ENCODE measurements around the gene SYT1.
A peak's percentile ranks its signal among the peaks of the same experiment; 100 is the strongest.
"Not testable (repeated sequence)": the region's sequence is repeated elsewhere in the genome, so short reads cannot be mapped to it uniquely, and the experiment has no call there.

The SYT1 gene

GRCh38 chr12:78864403-78864869 is at the start of gene SYT1:
TSS of gene SYT1 (plus strand) at chr12:78864774.
- H3K4me3 Mint-ChIP-seq = peak within 1 kb of the TSS; percentile 51
- H3K27ac Mint-ChIP-seq = no peak within 1 kb of the TSS
- no peak for DNase-seq (ENCODE audit: low spot score)
- H3K36me3 Mint-ChIP-seq (ENCODE audit: low read depth) = no peaks in the 10 kb centered on the region
- peaks cover 2% of the 10 kb centered on the region for H3K4me1 Mint-ChIP-seq (ENCODE audit: low read depth)
- no peaks in the 10 kb centered on the region for H3K9me3 Mint-ChIP-seq
- H3K27me3 Mint-ChIP-seq (ENCODE audit: low read depth) = peaks cover 25% of the 10 kb centered on the region

- Mint-ChIP-seq H3K27me3 (ENCODE audit: low read depth) (no peaks in the 10 kb centered on the region), H3K27ac (no peak overlapping the region), H3K4me3 (no peak overlapping the region), H3K9me3 (peaks cover 18% of the 10 kb centered on the region), H3K4me1 (ENCODE audit: low read depth) (no peaks in the 10 kb centered on the region), H3K36me3 (ENCODE audit: low read depth) (no peaks in the 10 kb centered on the region)
- DNase-seq (ENCODE audit: low spot score) = no peak
Measured at GRCh38 chr12:78818487-78818886, 46.1 kb upstream of the SYT1 start.

- Mint-ChIP-seq H3K4me3 (no peak overlapping the region), H3K27ac (no peak overlapping the region), H3K27me3 (ENCODE audit: low read depth) (no peaks in the 10 kb centered on the region), H3K9me3 (peaks cover 13% of the 10 kb centered on the region), H3K36me3 (ENCODE audit: low read depth) (no peaks in the 10 kb centered on the region), H3K4me1 (ENCODE audit: low read depth) (no peaks in the 10 kb centered on the region)
- no peak for DNase-seq (ENCODE audit: low spot score)
Measured at GRCh38 chr12:78820946-78821345, 43.6 kb upstream of the SYT1 start.

- no peaks in the 10 kb centered on the region for H3K36me3 Mint-ChIP-seq (ENCODE audit: low read depth)
- H3K4me1 Mint-ChIP-seq (ENCODE audit: low read depth) = no peaks in the 10 kb centered on the region
- no peak for DNase-seq (ENCODE audit: low spot score)
- peaks cover 9% of the 10 kb centered on the region for H3K9me3 Mint-ChIP-seq
- H3K27ac Mint-ChIP-seq = no peak overlapping the region
- H3K27me3 Mint-ChIP-seq (ENCODE audit: low read depth) = no peaks in the 10 kb centered on the region
- H3K4me3 Mint-ChIP-seq = no peak overlapping the region
Measured at GRCh38 chr12:78824918-78825317, 39.7 kb upstream of the SYT1 start.

GRCh38 chr12:78829690-78830089 is 34.9 kb upstream of the SYT1 start:
- no peak overlapping the region for H3K27ac Mint-ChIP-seq
- no peak for DNase-seq (ENCODE audit: low spot score)
- peaks cover 4% of the 10 kb centered on the region for H3K9me3 Mint-ChIP-seq
- no peaks in the 10 kb centered on the region for H3K36me3 Mint-ChIP-seq (ENCODE audit: low read depth)
- H3K27me3 Mint-ChIP-seq (ENCODE audit: low read depth) = no peaks in the 10 kb centered on the region
- H3K4me3 Mint-ChIP-seq = no peak overlapping the region
- no peaks in the 10 kb centered on the region for H3K4me1 Mint-ChIP-seq (ENCODE audit: low read depth)

- Mint-ChIP-seq H3K27ac (no peak overlapping the region), H3K4me3 (no peak overlapping the region), H3K36me3 (ENCODE audit: low read depth) (no peaks in the 10 kb centered on the region), H3K9me3 (peaks cover 7% of the 10 kb centered on the region), H3K4me1 (ENCODE audit: low read depth) (no peaks in the 10 kb centered on the region), H3K27me3 (ENCODE audit: low read depth) (no peaks in the 10 kb centered on the region)
- no peak for DNase-seq (ENCODE audit: low spot score)
Measured at GRCh38 chr12:78835493-78835892, 29.1 kb upstream of the SYT1 start.

GRCh38 chr12:78840518-78841019 is 24.0 kb upstream of the SYT1 start:
- not testable (repeated sequence) for H3K4me3 Mint-ChIP-seq; H3K9me3 Mint-ChIP-seq; DNase-seq (ENCODE audit: low spot score); H3K27ac Mint-ChIP-seq; H3K4me1 Mint-ChIP-seq (ENCODE audit: low read depth); H3K36me3 Mint-ChIP-seq (ENCODE audit: low read depth); H3K27me3 Mint-ChIP-seq (ENCODE audit: low read depth)

- H3K9me3 Mint-ChIP-seq = peaks cover 17% of the 10 kb centered on the region
- no peaks in the 10 kb centered on the region for H3K36me3 Mint-ChIP-seq (ENCODE audit: low read depth)
- no peak overlapping the region for H3K27ac Mint-ChIP-seq
- no peak for DNase-seq (ENCODE audit: low spot score)
- H3K27me3 Mint-ChIP-seq (ENCODE audit: low read depth) = no peaks in the 10 kb centered on the region
- H3K4me3 Mint-ChIP-seq = no peak overlapping the region
- H3K4me1 Mint-ChIP-seq (ENCODE audit: low read depth) = no peaks in the 10 kb centered on the region
Measured at GRCh38 chr12:78853231-78853630, 11.3 kb upstream of the SYT1 start.

GRCh38 chr12:78863482-78864402 is 832 bp upstream of the SYT1 start:
- H3K9me3 Mint-ChIP-seq = no peaks in the 10 kb centered on the region
- H3K4me3 Mint-ChIP-seq = peak overlapping the region; percentile 51
- H3K4me1 Mint-ChIP-seq (ENCODE audit: low read depth) = peaks cover 2% of the 10 kb centered on the region
- H3K36me3 Mint-ChIP-seq (ENCODE audit: low read depth) = no peaks in the 10 kb centered on the region
- no peak overlapping the region for H3K27ac Mint-ChIP-seq
- DNase-seq (ENCODE audit: low spot score) = no peak
- H3K27me3 Mint-ChIP-seq (ENCODE audit: low read depth) = peaks cover 25% of the 10 kb centered on the region

GRCh38 chr12:78864870-78865463 is 393 bp downstream of the SYT1 start:
- H3K27me3 Mint-ChIP-seq (ENCODE audit: low read depth) = peaks cover 25% of the 10 kb centered on the region
- DNase-seq (ENCODE audit: low spot score) = no peak
- no peak overlapping the region for H3K27ac Mint-ChIP-seq
- no peak overlapping the region for H3K4me3 Mint-ChIP-seq
- H3K4me1 Mint-ChIP-seq (ENCODE audit: low read depth) = peaks cover 2% of the 10 kb centered on the region
- H3K36me3 Mint-ChIP-seq (ENCODE audit: low read depth) = no peaks in the 10 kb centered on the region
- H3K9me3 Mint-ChIP-seq = no peaks in the 10 kb centered on the region

GRCh38 chr12:78865516-78865915 is 942 bp downstream of the SYT1 start:
- H3K27ac Mint-ChIP-seq = no peak overlapping the region
- DNase-seq (ENCODE audit: low spot score) = no peak
- H3K36me3 Mint-ChIP-seq (ENCODE audit: low read depth) = no peaks in the 10 kb centered on the region
- no peaks in the 10 kb centered on the region for H3K9me3 Mint-ChIP-seq
- H3K27me3 Mint-ChIP-seq (ENCODE audit: low read depth) = peaks cover 25% of the 10 kb centered on the region
- peaks cover 2% of the 10 kb centered on the region for H3K4me1 Mint-ChIP-seq (ENCODE audit: low read depth)
- H3K4me3 Mint-ChIP-seq = no peak overlapping the region

GRCh38 chr12:78866518-78866917 is 1.9 kb downstream of the SYT1 start:
- Mint-ChIP-seq H3K4me1 (ENCODE audit: low read depth) (peaks cover 2% of the 10 kb centered on the region), H3K4me3 (no peak overlapping the region), H3K9me3 (no peaks in the 10 kb centered on the region), H3K27ac (no peak overlapping the region), H3K27me3 (ENCODE audit: low read depth) (peaks cover 25% of the 10 kb centered on the region), H3K36me3 (ENCODE audit: low read depth) (no peaks in the 10 kb centered on the region)
- no peak for DNase-seq (ENCODE audit: low spot score)

GRCh38 chr12:78870539-78870938 is 6.0 kb downstream of the SYT1 start:
- no peak overlapping the region for H3K27ac Mint-ChIP-seq
- H3K27me3 Mint-ChIP-seq (ENCODE audit: low read depth) = peaks cover 4% of the 10 kb centered on the region
- no peaks in the 10 kb centered on the region for H3K36me3 Mint-ChIP-seq (ENCODE audit: low read depth)
- H3K9me3 Mint-ChIP-seq = no peaks in the 10 kb centered on the region
- H3K4me3 Mint-ChIP-seq = no peak overlapping the region
- DNase-seq (ENCODE audit: low spot score) = no peak
- H3K4me1 Mint-ChIP-seq (ENCODE audit: low read depth) = no peaks in the 10 kb centered on the region

GRCh38 chr12:78871566-78871965 is 7.0 kb downstream of the SYT1 start:
- no peaks in the 10 kb centered on the region for H3K4me1 Mint-ChIP-seq (ENCODE audit: low read depth)
- no peaks in the 10 kb centered on the region for H3K27me3 Mint-ChIP-seq (ENCODE audit: low read depth)
- no peak overlapping the region for H3K27ac Mint-ChIP-seq
- no peaks in the 10 kb centered on the region for H3K9me3 Mint-ChIP-seq
- no peak overlapping the region for H3K4me3 Mint-ChIP-seq
- H3K36me3 Mint-ChIP-seq (ENCODE audit: low read depth) = no peaks in the 10 kb centered on the region
- DNase-seq (ENCODE audit: low spot score) = no peak
